Measurements from ENCODE around the gene PPP1R14D. TPM values are rescaled to one million over a fixed set of nuclear protein-coding genes. Genes with fewer than 3 reads are reported as not detected.

Gene PPP1R14D
- total and polyA plus RNA-seq, 2 donors (not counting 3 experiments of a cell fraction or from before 2014, with no cell fraction given) = not detected

- Histone ChIP-seq H2AFZ (ENCODE audit: low read depth, low read length) (no peak overlapping the region), H3K4me1 (ENCODE audit: control insufficient read depth, extremely low read depth, insufficient read depth, low read length) (no peaks in the 10 kb centered on the region), H4K20me1 (replicated peaks; ENCODE audit: control insufficient read depth, extremely low read depth, insufficient read depth, low read length) (no peaks in the 10 kb centered on the region), H3K9me3 (replicated peaks; ENCODE audit: control insufficient read depth, insufficient read depth, low read length) (no peaks in the 10 kb centered on the region), H3K4me3 (replicated peaks in 1 of 3; ENCODE audit: insufficient read depth in 1 of 3, low read depth in 1 of 3, low read length in 3 of 3) (no peak overlapping the region), H3K4me2 (ENCODE audit: insufficient read depth, low read length) (no peak overlapping the region), H3K27ac (ENCODE audit: insufficient read depth, low read depth, low read length) (no peak overlapping the region), H3K79me2 (ENCODE audit: control insufficient read depth, insufficient read depth, low read length) (no peaks in the 10 kb centered on the region), H3K9ac (replicated peaks; ENCODE audit: extremely low read depth, insufficient read depth, low read length) (no peak overlapping the region), H3K27me3 (ENCODE audit: control insufficient read depth in 2 of 2, insufficient read depth in 2 of 2, low read length in 2 of 2) (no peaks in the 10 kb centered on the region), H3K9me1 (replicated peaks; ENCODE audit: control insufficient read depth, extremely low read depth, insufficient read depth, low read length) (no peaks in the 10 kb centered on the region), H3K36me3 (ENCODE audit: control insufficient read depth in 2 of 2, extremely low read depth in 1 of 2, insufficient read depth in 2 of 2, low read length in 2 of 2) (no peaks in the 10 kb centered on the region)
- POLR2A ChIA-PET = interaction anchor here (1.1 to 1.9 kb wide), 2 partner anchors 33 to 35 kb away, joined by 4 to 5 read pairs; partner anchors contain the start of gene VPS18
- no peak for DNase-seq (ENCODE audit: low read depth, low spot score)
- intact Hi-C loops (cut with micrococcal nuclease) (loop anchor here (5.0 kb wide), 1 partner anchor 164 kb away; no protein-coding TSS in a partner anchor), dilution Hi-C loops (cut with MboI; ENCODE audit: extremely low pct_ligation_motif_present, low sequenced_read_pairs) (no loop called here)
- BruUV-seq (replicated peaks) = no TSS peak
- CTCF ChIA-PET = interaction anchor here (0.6 to 7.3 kb wide), 60 partner anchors 9 to 501 kb away, joined by 3 to 251 read pairs (median 5); partner anchors contain the start of genes C15orf62, CCDC32, DISP2 and GCHFR
- FAIRE-seq = no peak
- no peak for TF ChIP-seq POLR2AphosphoS5 (IDR thresholded peaks at IDR 0.05; ENCODE audit: insufficient read depth, low read depth, low read length)
Observed at GRCh38 chr15:40858706-40859105, 30.2 kb upstream of the PPP1R14D start.

- Histone ChIP-seq H3K27ac (ENCODE audit: insufficient read depth, low read depth, low read length) (no peak overlapping the region), H3K9ac (replicated peaks; ENCODE audit: extremely low read depth, insufficient read depth, low read length) (no peak overlapping the region), H2AFZ (ENCODE audit: low read depth, low read length) (peak overlapping the region; percentile 65), H3K4me3 (replicated peaks in 1 of 3; ENCODE audit: insufficient read depth in 1 of 3, low read depth in 1 of 3, low read length in 3 of 3) (no peak overlapping the region), H3K4me2 (ENCODE audit: insufficient read depth, low read length) (no peak overlapping the region), H3K9me1 (replicated peaks; ENCODE audit: control insufficient read depth, extremely low read depth, insufficient read depth, low read length) (no peaks in the 10 kb centered on the region), H3K79me2 (ENCODE audit: control insufficient read depth, insufficient read depth, low read length) (no peaks in the 10 kb centered on the region), H3K9me3 (replicated peaks; ENCODE audit: control insufficient read depth, insufficient read depth, low read length) (no peaks in the 10 kb centered on the region), H3K36me3 (ENCODE audit: control insufficient read depth in 2 of 2, extremely low read depth in 1 of 2, insufficient read depth in 2 of 2, low read length in 2 of 2) (no peaks in the 10 kb centered on the region), H4K20me1 (replicated peaks; ENCODE audit: control insufficient read depth, extremely low read depth, insufficient read depth, low read length) (no peaks in the 10 kb centered on the region), H3K4me1 (ENCODE audit: control insufficient read depth, extremely low read depth, insufficient read depth, low read length) (no peaks in the 10 kb centered on the region), H3K27me3 (ENCODE audit: control insufficient read depth in 2 of 2, insufficient read depth in 2 of 2, low read length in 2 of 2) (no peaks in the 10 kb centered on the region)
- DNase-seq (ENCODE audit: low read depth, low spot score) = peak; percentile 67
- intact Hi-C loops (cut with micrococcal nuclease) (loop anchor here (1.0 to 5.0 kb wide), 3 partner anchors 37 to 328 kb away; partner anchors contain the start of gene VPS18), dilution Hi-C loops (cut with MboI; ENCODE audit: extremely low pct_ligation_motif_present, low sequenced_read_pairs) (no loop called here)
- TF ChIP-seq MYC (IDR thresholded peaks at IDR 0.05; ENCODE audit: low read depth, low read length) = no peak
- peak; percentile 92 to 99 for TF ChIP-seq CTCF (IDR thresholded peaks at IDR 0.05; ENCODE audit: extremely low read depth in 1 of 2, insufficient read depth in 1 of 2, low read depth in 1 of 2, low read length in 2 of 2)
- ChIA-PET CTCF (interaction anchor here (0.6 to 7.3 kb wide), 54 partner anchors 8 to 459 kb away, joined by 3 to 251 read pairs (median 6); partner anchors contain the start of genes C15orf62, CCDC32, CHP1 and DNAJC17), POLR2A (interaction anchor here (1.1 to 1.9 kb wide), 2 partner anchors 34 to 36 kb away, joined by 4 to 5 read pairs; partner anchors contain the start of gene VPS18)
- peak; percentile 93 for FAIRE-seq
- BruUV-seq (replicated peaks) = no TSS peak
Observed at GRCh38 chr15:40857601-40858341, 29.3 kb upstream of the PPP1R14D start.

Data from endothelial cell of umbilical vein (primary cell).